Calu3 (cell line): ENCODE results near the gene WDR91. TPM values are rescaled to one million over a fixed set of nuclear protein-coding genes. Genes with fewer than 3 reads are reported as not detected.

ENCODE experiments used
- BruUV-seq: library from RNA; stranded (reverse); fragments of 400-500 nt; replicated peaks from 2 replicates; lab custom pipeline; 2021; lab: Mats Ljungman, UMichigan
- CTCF ChIA-PET: fragments of 300-600 bp; sonication (Branson Sonifier 250); formaldehyde crosslinking; loops from one replicate; lab custom pipeline; 2022; ENCODE audit warnings: antibody characterized with exemption; lab: Charles Lee
- DNase-seq: peaks from one replicate; pipeline ENCODE4 v3.0.0; 2022
- H3K27ac Mint-ChIP-seq: one replicate; pipeline ENCODE4 v1.8.0; 2022; ENCODE audit warnings: mixed read lengths; ENCODE audit not compliant: unreplicated experiment
- H3K27me3 Mint-ChIP-seq: one replicate; pipeline ENCODE4 v1.8.0; 2022; ENCODE audit warnings: mixed read lengths; ENCODE audit not compliant: unreplicated experiment
- H3K36me3 Mint-ChIP-seq: one replicate; pipeline ENCODE4 v1.8.0; 2022; ENCODE audit warnings: mild to moderate bottlenecking, moderate library complexity, mixed read lengths; ENCODE audit not compliant: insufficient read depth, unreplicated experiment
- H3K4me1 Mint-ChIP-seq: one replicate; pipeline ENCODE4 v1.8.0; 2022; ENCODE audit warnings: mild to moderate bottlenecking, low read depth, mixed read lengths; ENCODE audit not compliant: unreplicated experiment
- H3K4me3 Mint-ChIP-seq: one replicate; pipeline ENCODE4 v1.8.0; 2022; ENCODE audit warnings: mild to moderate bottlenecking, low read depth, moderate library complexity, mixed read lengths; ENCODE audit not compliant: unreplicated experiment
- H3K9me3 Mint-ChIP-seq: one replicate; pipeline ENCODE4 v1.8.0; 2022; ENCODE audit warnings: low read depth, mixed read lengths; ENCODE audit not compliant: unreplicated experiment
- CTCF ChIP-seq: fragments of 200-600 bp; IDR thresholded peaks from one replicate; pipeline ENCODE4 v1.8.0; 2022; ENCODE audit warnings: antibody characterized with exemption; ENCODE audit not compliant: unreplicated experiment
- intact Hi-C: fragments of 100-400 bp; cut with micrococcal nuclease; formaldehyde crosslinking; loops from one replicate; pipeline ENCODE4 v1.10.0; 2022; ENCODE audit not compliant: unreplicated experiment
- total RNA-seq: library from RNA; stranded (reverse); gene quantifications from 2 replicates; pipeline ENCODE4 v1.2.3, GENCODE V29; 2022

WDR91 gene
- total RNA-seq, 1 experiment from 2014 or later = 24.3 TPM

- peaks cover 20% of the 10 kb centered on the region for H3K4me1 Mint-ChIP-seq
- no TSS peak for BruUV-seq
- intact Hi-C loops = loop anchor here (10.0 kb wide), 1 partner anchor 83 kb away; the partner anchor contains the start of gene CYREN
- no peak overlapping the region for H3K27ac Mint-ChIP-seq
- no peaks in the 10 kb centered on the region for H3K9me3 Mint-ChIP-seq
- no peak for TF ChIP-seq CTCF
- no peaks in the 10 kb centered on the region for H3K36me3 Mint-ChIP-seq
- CTCF ChIA-PET = interaction anchor here (0.6 to 1.3 kb wide), 2 partner anchors 11 to 17 kb away, joined by 3 to 4 read pairs; no protein-coding TSS in a partner anchor
- H3K27me3 Mint-ChIP-seq = peaks cover 3% of the 10 kb centered on the region
- H3K4me3 Mint-ChIP-seq = no peak overlapping the region
- DNase-seq = no peak
These were observed 46.5 kb upstream of the WDR91 start for GRCh38 chr7:135257790-135258189.

GRCh38 chr7:135253851-135254771 is 42.8 kb upstream of the WDR91 start:
- no peak for TF ChIP-seq CTCF
- no peak overlapping the region for H3K4me3 Mint-ChIP-seq
- H3K27ac Mint-ChIP-seq = no peak overlapping the region
- no peaks in the 10 kb centered on the region for H3K36me3 Mint-ChIP-seq
- H3K4me1 Mint-ChIP-seq = peaks cover 20% of the 10 kb centered on the region
- DNase-seq = peak; percentile 50
- H3K9me3 Mint-ChIP-seq = no peaks in the 10 kb centered on the region
- no peaks in the 10 kb centered on the region for H3K27me3 Mint-ChIP-seq
- intact Hi-C loops = loop anchor here (10.0 kb wide), 1 partner anchor 79 kb away; the partner anchor contains the start of gene CYREN
- CTCF ChIA-PET = interaction anchor here (1.1 kb wide), 1 partner anchor 19 kb away, joined by 6 read pairs; no protein-coding TSS in a partner anchor
- no TSS peak for BruUV-seq

- intact Hi-C loops = loop anchor here (10.0 kb wide), 1 partner anchor 77 kb away; the partner anchor contains the start of gene CYREN
- no TSS peak for BruUV-seq
- H3K36me3 Mint-ChIP-seq = no peaks in the 10 kb centered on the region
These were observed 40.4 kb upstream of the WDR91 start for GRCh38 chr7:135251496-135252391.

More at GRCh38 chr7:135251496-135252391, 40.4 kb upstream of the WDR91 start:
- no peaks in the 10 kb centered on the region for H3K27me3 Mint-ChIP-seq
- no peak overlapping the region for H3K27ac Mint-ChIP-seq
- H3K4me1 Mint-ChIP-seq = peaks cover 20% of the 10 kb centered on the region
- H3K4me3 Mint-ChIP-seq = no peak overlapping the region
- no peak for TF ChIP-seq CTCF
- CTCF ChIA-PET = no interaction called here
- DNase-seq = no peak
- no peaks in the 10 kb centered on the region for H3K9me3 Mint-ChIP-seq
